ENCODE results near the gene PPP2R5C. TPM values are rescaled to one million over a fixed set of nuclear protein-coding genes. Genes with fewer than 3 reads are reported as not detected.

Gene PPP2R5C
- total RNA-seq, 1 experiment from 2014 or later = 89.9 TPM

DNA sequence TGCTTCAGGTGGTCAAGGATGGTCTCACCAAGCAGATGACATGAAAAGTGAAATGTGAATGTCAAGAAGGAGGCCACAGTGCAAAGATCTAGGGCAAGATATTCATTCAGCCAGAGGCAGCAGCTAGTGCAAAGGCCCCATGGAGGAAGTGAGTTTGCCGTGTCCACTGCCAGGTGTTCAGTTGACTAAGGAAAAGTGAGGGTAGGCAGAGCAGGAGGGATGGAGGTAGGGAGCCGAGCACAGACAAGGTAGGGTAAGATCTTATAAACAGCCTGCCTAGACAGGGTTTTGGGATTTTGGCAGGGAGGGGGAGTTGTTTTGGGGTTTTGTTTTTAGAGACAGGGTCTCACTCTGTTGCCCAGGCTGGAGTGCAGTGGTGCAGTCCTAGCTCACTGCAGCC is 11.9 kb downstream of the PPP2R5C start:
- Mint-ChIP-seq H3K9me3 (no peaks in the 10 kb centered on the region), H3K4me3 (no peak overlapping the region), H3K4me1 (no peaks in the 10 kb centered on the region), H3K27ac (no peak overlapping the region), H3K27me3 (ENCODE audit: low read depth) (peaks cover 10% of the 10 kb centered on the region), H3K36me3 (no peaks in the 10 kb centered on the region)
- ATAC-seq = no peak
- POLR2A ChIA-PET = no interaction called here
- CTCF ChIA-PET = interaction anchor here (0.5 to 0.8 kb wide), 3 partner anchors 30 to 178 kb away, joined by 3 read pairs; no protein-coding TSS in a partner anchor
- DNase-seq (ENCODE audit: low spot score) = no peak
- no peak for TF ChIP-seq RORB (CRISPR knock-in tag; IDR thresholded peaks at IDR 0.05)

- CTCF ChIA-PET = interaction anchor here (0.5 to 0.6 kb wide), 2 partner anchors 177 to 273 kb away, joined by 3 read pairs; no protein-coding TSS in a partner anchor
- no peaks in the 10 kb centered on the region for H3K9me3 Mint-ChIP-seq
- peaks cover 16% of the 10 kb centered on the region for H3K27me3 Mint-ChIP-seq (ENCODE audit: low read depth)
- POLR2A ChIA-PET = no interaction called here
- H3K4me3 Mint-ChIP-seq = no peak overlapping the region
- no peak for ATAC-seq
- no peak for DNase-seq (ENCODE audit: low spot score)
- no peaks in the 10 kb centered on the region for H3K4me1 Mint-ChIP-seq
- no peak overlapping the region for H3K27ac Mint-ChIP-seq
- H3K36me3 Mint-ChIP-seq = no peaks in the 10 kb centered on the region
- TF ChIP-seq USF2 (CRISPR knock-in tag; IDR thresholded peaks at IDR 0.05) = no peak
- TF ChIP-seq ZNF423 (CRISPR knock-in tag; IDR thresholded peaks at IDR 0.05) = no peak
- TF ChIP-seq MYBL2 (CRISPR knock-in tag; IDR thresholded peaks at IDR 0.05) = no peak
- TF ChIP-seq, protein P1, sequence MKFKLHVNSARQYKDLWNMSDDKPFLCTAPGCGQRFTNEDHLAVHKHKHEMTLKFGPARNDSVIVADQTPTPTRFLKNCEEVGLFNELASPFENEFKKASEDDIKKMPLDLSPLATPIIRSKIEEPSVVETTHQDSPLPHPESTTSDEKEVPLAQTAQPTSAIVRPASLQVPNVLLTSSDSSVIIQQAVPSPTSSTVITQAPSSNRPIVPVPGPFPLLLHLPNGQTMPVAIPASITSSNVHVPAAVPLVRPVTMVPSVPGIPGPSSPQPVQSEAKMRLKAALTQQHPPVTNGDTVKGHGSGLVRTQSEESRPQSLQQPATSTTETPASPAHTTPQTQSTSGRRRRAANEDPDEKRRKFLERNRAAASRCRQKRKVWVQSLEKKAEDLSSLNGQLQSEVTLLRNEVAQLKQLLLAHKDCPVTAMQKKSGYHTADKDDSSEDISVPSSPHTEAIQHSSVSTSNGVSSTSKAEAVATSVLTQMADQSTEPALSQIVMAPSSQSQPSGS (CRISPR knock-in tag; IDR thresholded peaks at IDR 0.05; ENCODE audit: borderline replicate concordance, low read depth) = no peak
- no peak for TF ChIP-seq ZBTB21 (CRISPR knock-in tag; IDR thresholded peaks at IDR 0.05; ENCODE audit: borderline replicate concordance)
- TF ChIP-seq, protein P2, sequence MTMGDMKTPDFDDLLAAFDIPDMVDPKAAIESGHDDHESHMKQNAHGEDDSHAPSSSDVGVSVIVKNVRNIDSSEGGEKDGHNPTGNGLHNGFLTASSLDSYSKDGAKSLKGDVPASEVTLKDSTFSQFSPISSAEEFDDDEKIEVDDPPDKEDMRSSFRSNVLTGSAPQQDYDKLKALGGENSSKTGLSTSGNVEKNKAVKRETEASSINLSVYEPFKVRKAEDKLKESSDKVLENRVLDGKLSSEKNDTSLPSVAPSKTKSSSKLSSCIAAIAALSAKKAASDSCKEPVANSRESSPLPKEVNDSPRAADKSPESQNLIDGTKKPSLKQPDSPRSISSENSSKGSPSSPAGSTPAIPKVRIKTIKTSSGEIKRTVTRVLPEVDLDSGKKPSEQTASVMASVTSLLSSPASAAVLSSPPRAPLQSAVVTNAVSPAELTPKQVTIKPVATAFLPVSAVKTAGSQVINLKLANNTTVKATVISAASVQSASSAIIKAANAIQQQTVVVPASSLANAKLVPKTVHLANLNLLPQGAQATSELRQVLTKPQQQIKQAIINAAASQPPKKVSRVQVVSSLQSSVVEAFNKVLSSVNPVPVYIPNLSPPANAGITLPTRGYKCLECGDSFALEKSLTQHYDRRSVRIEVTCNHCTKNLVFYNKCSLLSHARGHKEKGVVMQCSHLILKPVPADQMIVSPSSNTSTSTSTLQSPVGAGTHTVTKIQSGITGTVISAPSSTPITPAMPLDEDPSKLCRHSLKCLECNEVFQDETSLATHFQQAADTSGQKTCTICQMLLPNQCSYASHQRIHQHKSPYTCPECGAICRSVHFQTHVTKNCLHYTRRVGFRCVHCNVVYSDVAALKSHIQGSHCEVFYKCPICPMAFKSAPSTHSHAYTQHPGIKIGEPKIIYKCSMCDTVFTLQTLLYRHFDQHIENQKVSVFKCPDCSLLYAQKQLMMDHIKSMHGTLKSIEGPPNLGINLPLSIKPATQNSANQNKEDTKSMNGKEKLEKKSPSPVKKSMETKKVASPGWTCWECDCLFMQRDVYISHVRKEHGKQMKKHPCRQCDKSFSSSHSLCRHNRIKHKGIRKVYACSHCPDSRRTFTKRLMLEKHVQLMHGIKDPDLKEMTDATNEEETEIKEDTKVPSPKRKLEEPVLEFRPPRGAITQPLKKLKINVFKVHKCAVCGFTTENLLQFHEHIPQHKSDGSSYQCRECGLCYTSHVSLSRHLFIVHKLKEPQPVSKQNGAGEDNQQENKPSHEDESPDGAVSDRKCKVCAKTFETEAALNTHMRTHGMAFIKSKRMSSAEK (CRISPR knock-in tag; IDR thresholded peaks at IDR 0.05; ENCODE audit: borderline replicate concordance) = no peak
These were observed 12.7 kb downstream of the PPP2R5C start for GRCh38 chr14:101774006-101774795.

- H3K27ac Mint-ChIP-seq = no peak overlapping the region
- ATAC-seq = no peak
- no peaks in the 10 kb centered on the region for H3K4me1 Mint-ChIP-seq
- H3K4me3 Mint-ChIP-seq = no peak overlapping the region
- no peak for TF ChIP-seq SMAD3 (CRISPR knock-in tag; IDR thresholded peaks at IDR 0.05; ENCODE audit: borderline replicate concordance)
- no peak for TF ChIP-seq RORB (CRISPR knock-in tag; IDR thresholded peaks at IDR 0.05)
- TF ChIP-seq, protein P3, sequence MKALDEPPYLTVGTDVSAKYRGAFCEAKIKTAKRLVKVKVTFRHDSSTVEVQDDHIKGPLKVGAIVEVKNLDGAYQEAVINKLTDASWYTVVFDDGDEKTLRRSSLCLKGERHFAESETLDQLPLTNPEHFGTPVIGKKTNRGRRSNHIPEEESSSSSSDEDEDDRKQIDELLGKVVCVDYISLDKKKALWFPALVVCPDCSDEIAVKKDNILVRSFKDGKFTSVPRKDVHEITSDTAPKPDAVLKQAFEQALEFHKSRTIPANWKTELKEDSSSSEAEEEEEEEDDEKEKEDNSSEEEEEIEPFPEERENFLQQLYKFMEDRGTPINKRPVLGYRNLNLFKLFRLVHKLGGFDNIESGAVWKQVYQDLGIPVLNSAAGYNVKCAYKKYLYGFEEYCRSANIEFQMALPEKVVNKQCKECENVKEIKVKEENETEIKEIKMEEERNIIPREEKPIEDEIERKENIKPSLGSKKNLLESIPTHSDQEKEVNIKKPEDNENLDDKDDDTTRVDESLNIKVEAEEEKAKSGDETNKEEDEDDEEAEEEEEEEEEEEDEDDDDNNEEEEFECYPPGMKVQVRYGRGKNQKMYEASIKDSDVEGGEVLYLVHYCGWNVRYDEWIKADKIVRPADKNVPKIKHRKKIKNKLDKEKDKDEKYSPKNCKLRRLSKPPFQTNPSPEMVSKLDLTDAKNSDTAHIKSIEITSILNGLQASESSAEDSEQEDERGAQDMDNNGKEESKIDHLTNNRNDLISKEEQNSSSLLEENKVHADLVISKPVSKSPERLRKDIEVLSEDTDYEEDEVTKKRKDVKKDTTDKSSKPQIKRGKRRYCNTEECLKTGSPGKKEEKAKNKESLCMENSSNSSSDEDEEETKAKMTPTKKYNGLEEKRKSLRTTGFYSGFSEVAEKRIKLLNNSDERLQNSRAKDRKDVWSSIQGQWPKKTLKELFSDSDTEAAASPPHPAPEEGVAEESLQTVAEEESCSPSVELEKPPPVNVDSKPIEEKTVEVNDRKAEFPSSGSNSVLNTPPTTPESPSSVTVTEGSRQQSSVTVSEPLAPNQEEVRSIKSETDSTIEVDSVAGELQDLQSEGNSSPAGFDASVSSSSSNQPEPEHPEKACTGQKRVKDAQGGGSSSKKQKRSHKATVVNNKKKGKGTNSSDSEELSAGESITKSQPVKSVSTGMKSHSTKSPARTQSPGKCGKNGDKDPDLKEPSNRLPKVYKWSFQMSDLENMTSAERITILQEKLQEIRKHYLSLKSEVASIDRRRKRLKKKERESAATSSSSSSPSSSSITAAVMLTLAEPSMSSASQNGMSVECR (CRISPR knock-in tag; IDR thresholded peaks at IDR 0.05; ENCODE audit: borderline replicate concordance) = no peak
- TF ChIP-seq GABPB1 (CRISPR knock-in tag; IDR thresholded peaks at IDR 0.05) = no peak
- no peak for TF ChIP-seq MYBL2 (CRISPR knock-in tag; IDR thresholded peaks at IDR 0.05)
- POLR2A ChIA-PET = no interaction called here
- no peaks in the 10 kb centered on the region for H3K9me3 Mint-ChIP-seq
- CTCF ChIA-PET = no interaction called here
- H3K36me3 Mint-ChIP-seq = no peaks in the 10 kb centered on the region
- H3K27me3 Mint-ChIP-seq (ENCODE audit: low read depth) = peaks cover 22% of the 10 kb centered on the region
- no peak for DNase-seq (ENCODE audit: low spot score)
These were observed 13.3 kb downstream of the PPP2R5C start for GRCh38 chr14:101774814-101775213.

Measured in WTC11 (cell line).